GM12872 (cell line): Measurements from ENCODE around the gene NPTX1.

ENCODE experiments used
- TF ChIP-seq, protein P1 (sequence below): IDR thresholded peaks from 3 replicates; pipeline ENCODE4 v1.5.1; 2011; ENCODE audit warnings: low read depth, mild to moderate bottlenecking, low read length, moderate library complexity; ENCODE audit not compliant: insufficient read depth

NPTX1 gene

DNA sequence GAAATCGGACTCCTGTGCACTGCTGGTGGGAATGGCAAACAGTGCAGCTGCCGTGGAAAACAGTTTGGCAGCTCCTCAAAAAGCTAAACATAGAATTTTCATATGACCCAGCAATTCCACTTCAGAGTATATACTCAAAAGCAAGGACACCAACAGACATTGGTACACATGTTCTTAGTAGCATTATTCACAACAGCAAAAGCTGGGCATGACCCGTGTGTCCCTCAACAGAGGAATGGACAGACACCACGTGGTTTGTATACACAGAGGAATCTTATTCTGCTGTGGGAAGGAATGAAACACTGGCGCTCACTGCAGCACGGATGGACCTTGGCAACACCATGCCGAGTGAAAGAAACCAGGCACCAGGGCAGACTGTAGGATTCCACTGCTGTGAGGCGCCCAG is 16.0 kb downstream of the NPTX1 start:
- TF ChIP-seq, protein P1, sequence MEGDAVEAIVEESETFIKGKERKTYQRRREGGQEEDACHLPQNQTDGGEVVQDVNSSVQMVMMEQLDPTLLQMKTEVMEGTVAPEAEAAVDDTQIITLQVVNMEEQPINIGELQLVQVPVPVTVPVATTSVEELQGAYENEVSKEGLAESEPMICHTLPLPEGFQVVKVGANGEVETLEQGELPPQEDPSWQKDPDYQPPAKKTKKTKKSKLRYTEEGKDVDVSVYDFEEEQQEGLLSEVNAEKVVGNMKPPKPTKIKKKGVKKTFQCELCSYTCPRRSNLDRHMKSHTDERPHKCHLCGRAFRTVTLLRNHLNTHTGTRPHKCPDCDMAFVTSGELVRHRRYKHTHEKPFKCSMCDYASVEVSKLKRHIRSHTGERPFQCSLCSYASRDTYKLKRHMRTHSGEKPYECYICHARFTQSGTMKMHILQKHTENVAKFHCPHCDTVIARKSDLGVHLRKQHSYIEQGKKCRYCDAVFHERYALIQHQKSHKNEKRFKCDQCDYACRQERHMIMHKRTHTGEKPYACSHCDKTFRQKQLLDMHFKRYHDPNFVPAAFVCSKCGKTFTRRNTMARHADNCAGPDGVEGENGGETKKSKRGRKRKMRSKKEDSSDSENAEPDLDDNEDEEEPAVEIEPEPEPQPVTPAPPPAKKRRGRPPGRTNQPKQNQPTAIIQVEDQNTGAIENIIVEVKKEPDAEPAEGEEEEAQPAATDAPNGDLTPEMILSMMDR = no peak

DNA sequence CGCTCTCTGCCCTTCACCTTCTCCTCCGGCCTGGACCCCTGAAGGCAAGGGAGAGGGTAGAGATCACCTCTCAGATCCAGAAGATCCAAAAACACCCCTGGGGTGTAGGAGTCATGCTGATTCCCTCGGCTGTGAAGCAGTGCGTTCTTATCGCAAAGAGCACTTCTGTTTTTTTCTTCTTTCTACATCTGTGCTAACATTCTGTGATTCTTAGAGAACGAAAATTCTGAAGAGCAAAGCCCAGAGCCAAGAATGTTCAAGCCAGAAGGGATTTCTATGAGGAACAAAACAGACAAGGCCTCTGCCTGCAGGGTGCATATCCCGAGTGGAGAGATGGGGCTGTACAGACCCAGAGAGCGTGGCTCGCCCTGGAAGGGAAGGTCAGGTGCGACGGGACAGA is 17.2 kb downstream of the NPTX1 start:
- TF ChIP-seq, protein P1 = no peak

DNA sequence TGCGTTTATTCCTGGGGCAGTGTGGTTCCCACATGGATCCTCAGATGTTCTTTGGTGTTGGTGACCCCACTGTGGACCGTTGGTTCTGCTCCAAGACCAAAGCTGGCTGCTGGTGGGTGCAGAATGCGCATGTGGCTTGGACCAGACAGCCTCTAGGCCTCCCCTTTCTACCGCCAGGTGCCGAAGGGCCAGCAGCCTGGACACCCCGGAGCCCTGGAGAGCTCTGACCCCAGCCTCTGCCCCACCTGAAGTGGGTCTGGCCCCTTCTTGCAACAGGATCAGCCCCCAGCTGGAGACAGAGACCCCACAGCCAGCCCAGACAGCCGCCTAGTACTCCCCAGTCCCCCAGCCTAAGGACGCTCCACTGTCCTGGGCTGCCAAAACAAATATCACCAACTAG is 18.4 kb downstream of the NPTX1 start:
- TF ChIP-seq, protein P1 = no peak

DNA sequence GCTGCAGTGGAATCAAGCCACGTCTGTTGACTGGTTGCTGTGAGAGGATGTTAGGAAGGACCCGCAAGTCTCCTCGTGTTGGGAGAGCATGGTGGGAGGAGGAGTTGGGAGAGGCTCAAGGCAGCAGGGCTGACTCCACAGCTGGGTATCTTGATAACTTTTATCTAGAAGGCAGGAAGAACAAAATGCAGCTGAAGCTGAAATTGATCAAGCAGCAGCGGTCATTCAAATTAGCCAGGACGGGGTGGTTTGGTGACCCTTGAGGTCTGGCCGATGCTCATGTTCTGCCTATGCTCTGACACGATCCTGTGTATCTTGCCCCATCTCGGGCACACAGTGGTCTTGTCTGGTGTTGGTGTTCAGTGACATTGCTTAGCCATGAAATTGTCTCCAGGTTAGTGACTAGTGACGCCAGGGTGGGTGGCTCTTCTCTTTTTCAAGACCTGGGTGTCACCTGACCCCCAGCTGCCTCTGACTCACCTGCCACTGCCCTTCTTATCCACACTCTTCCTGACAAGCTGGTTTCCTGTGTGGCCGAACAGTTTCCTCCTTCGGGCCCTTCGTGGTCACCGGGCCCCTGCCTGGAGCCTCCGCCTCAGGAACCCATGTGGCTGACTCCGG is 19.1 kb downstream of the NPTX1 start:
- TF ChIP-seq, protein P1 = no peak

DNA sequence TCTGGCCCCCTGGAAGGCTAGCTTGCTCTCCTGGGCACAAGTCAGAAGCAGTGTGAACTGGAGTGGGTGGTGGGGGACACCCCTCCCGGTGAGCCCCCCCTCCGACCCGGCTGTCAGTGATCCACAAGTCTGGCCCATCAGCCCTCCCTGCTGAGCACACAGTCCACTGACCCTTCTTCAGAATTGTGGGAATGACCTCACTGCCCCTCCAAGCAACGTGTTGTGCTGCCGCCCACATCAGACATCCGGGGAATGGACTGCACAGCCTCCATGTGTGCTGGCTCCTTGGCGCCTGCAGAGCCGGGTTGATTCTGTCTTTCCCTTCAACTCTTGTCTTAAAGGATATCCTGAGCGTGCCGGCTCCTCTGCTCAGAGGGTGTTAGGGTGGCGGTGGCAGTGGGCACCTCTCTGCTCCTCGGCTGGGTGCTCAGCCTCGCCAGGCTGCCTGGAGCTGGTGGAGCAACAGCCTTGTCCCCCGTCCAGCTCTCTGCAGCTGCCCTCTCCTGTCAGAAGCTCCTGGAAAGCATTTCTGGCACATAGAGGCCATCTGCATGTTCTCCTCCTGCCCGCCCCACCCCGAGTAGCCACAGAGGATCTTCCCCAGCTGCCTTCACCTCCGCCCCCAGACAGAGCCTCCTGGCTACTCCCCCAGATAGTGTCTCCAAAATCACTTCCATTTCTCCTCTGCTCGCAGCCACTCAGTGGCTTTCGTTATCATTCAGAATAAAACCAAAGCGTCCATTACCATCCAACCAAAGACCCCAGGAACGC is 19.8 kb downstream of the NPTX1 start:
- TF ChIP-seq, protein P1 = no peak

DNA sequence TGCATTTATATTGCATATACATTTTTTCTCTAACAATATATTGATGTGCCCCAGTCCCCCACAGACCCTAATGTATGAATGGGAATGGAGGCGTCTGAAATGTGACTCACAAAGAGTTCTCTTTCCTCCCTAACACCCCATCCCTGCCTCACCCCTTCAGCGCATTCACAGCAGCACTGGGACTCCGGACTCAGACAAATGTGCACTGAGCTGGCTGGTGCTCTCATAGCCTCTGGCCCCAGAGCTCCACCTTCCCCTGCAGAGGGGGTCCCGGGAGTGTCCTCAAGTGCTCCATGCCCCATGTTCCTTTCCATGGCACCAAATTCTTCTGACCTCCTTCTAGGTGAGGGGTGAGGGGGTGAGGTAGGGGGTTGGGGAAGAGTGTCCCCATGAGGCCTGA is 20.6 kb downstream of the NPTX1 start:
- TF ChIP-seq, protein P1 = no peak

DNA sequence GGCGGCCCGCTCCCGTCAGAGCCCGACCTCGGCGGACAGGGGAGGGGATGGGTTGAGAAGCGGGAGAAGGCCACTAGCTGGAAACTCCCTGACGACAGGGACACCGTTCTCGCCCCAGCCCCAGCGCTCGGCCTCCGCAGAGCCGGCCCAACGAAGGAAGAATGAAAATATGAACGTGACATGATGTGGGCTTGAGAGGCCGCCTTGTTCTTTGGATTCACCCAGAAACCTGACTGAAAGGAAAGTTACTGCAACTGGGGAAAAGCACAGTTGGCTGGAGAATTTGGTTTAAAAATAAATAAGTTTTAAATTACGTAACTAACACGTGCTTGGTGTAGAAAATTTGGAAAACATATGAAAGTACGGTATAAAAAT is 21.1 kb downstream of the NPTX1 start:
- TF ChIP-seq, protein P1 = no peak
